ENCODE results near the gene APBA2.

The APBA2 gene

DNA sequence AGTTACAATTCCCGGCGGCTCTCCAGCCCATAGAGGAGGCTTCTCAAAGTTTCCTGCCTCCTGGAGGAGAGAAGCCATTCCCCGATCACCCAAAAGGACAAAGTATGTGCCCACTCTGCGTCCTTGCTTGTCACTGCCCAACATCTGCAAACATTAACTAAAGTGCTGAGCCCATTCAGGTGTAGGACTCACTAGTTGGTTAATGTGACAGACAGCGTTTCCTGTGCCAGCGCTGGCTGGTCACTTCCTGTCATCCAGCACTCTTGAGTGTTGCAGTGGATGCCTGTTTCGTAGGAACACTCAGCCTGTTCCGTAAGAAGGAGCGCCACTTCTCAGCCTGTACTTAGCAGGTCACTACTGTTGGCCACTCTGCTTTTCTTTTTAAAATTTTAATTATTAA is 100.3 kb downstream of the APBA2 start:
- no peak for DNase-seq

DNA sequence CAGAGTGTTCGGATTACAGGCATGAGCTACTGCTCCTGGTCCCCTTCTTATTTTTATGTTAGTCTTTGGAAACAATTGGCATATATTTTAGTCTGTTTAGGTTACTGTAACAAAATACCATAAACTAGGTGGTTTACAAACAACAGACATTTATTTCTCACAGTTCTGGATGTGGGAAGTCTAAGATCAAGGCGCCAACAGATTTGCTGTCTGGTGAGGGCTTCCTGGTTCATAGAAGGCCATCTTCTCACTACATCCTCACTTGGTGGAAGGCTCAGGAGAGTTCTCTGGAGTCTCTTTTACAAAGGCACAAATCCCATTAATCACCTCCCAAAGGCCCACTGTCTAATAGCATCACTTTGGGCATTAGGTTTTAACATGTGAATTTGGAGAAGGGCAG is 101.0 kb downstream of the APBA2 start:
- no peak for DNase-seq

DNA sequence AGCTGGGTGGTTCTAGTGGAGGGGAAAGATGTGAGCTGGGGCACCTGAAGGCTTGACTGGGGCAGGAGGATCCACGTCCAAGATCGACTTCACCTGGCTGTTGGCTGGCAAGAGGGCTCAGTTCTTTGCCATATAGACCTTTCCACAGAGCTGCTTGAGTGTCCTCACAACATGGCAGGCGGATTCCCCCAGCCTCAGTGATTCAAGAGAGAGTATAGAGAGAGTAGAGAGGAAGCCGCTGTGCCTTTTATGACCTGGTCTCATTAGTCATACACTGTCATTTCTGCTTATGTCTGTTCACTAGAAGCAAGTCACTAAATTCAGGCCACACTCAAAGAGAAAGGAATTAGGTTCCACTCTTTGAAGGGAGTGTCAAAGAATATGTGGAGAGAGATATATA is 101.6 kb downstream of the APBA2 start:
- no peak for DNase-seq

DNA sequence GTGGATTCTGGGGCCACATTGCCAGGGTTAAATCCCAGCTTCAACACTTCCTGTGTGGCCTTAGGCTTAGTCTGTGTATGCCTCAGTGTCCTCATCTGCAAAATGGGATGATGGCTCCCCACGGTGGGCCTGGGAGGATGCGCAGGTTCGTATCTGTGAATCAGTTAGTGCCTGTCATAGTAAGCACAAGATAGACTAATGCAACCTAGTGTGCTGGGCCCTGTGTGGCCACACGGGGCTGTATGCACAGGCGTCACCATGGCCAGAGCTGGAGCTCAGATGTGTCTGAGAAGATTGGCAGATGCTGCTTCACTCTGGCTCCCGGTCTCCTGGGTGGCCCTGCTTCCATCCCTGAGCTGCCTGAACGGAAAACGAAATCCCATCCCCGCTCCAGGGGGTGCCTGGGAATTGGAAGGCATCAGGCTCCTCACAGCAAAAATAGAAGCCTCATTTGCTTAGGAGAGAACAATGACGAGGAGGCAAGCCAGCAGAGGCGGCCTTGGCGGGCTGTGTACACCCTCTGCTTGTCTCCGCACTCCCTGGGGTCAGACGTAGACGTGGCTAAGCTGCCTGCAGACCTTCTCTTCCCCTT is 103.6 kb downstream of the APBA2 start:
- no peak for DNase-seq

DNA sequence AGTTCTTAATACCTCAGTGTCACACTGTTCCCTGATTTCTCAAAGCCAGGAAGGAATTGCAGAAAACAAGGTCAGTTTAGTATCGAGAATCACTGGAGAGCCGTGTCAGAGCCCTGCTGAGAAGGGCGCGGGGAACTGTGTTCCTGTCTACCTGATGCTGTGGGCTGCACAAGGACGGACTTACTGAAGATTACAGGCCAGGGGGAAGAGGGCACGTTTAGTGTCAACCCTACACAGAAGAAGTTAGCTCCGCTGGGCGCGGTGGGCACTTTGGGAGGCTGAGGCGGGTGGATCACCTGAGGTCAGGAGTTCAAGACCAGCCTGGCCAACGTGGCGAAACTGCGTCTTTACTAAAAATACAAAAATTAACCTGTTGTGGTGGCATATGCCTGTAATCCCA is 104.1 kb downstream of the APBA2 start:
- DNase-seq, result no peak

DNA sequence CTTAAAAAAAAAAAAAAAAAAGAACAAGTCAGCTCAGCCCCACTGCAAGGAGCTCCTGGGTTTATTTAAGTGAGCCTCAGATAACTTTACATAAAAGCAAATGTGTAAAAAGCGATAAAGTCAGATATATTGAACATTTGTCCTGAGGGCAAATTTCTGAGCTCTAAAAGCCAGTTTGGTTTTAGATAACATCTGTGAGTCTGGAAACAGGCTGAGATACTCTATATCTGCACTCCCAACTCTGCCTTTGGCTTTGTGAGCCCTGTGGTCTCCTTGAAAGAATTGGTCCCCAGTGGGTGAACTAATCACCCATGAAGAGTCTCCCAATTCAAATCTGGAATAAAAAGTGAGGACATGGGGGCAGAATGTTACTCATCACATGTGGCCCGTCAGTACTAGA is 104.6 kb downstream of the APBA2 start:
- DNase-seq, result no peak

DNA sequence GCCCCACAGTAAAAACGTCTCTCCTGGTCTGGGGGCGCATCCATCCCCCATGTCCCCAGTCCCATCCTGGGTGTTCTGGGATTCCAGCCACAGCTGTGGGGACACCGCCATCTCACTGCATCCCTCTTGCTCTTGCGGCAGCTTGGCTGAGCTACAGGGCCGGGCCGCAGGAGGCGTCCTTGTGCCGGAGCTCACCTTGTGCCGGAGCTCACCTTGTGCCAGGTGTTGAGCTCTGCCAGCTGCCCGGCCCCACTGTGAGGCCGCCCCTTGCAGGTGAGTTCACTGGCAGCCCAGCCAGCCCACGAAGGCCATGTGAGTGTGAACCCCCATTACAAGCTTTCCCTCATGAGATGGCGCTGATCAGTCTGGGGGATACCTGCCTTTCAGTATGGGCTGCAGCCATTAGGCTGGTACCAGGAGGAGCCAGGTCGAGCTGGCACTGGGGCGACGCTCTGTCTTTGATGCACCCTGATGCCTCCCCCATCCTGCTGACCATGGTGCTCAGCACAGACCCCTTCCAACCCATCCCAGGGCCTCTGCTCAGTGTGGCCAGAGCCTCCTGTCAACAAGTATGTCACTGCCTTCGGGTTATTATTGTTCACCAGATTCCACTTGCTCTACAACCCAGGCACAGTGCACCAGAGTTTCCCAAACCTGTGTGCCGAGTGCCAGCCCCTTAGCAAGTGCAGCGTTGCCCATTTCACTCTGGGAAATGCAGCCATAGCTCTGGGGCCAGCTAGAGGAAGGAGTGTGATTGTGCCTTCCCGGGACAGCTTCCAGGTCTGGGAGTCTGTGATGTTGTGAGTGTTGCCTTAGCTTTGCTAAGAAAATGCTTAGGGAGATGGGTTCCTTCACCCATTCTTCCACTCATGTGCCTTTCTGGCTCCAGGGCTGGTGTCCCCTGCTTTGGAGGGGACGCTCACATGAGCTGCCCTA is 105.7 kb downstream of the APBA2 start:
- no peak for DNase-seq

DNA sequence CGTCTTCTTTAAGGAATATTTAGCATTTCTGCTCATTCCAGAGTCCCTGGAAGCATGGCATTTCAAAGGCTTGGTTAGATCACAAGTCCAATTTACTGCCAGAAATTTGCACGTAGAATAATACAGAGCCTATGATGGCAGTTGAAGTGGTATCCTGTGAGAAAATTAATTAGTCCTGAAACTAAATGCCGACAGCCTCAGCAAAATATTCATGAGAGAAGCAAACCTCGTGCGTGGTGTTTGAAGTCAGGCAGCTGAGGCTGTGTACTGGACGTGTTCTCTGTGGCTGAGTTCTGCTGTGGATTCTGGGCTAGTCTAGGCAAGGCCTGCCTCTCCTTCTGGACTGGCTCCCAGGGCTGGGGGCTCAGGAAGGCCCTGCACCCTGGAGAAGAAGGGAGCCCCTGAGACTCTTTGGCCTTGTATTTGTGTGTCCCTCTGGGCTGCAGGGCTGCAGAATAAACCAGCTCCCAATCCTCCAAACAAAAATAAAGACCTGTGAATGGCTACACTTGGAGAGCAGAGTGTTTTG is 106.6 kb downstream of the APBA2 start:
- no peak for DNase-seq

DNA sequence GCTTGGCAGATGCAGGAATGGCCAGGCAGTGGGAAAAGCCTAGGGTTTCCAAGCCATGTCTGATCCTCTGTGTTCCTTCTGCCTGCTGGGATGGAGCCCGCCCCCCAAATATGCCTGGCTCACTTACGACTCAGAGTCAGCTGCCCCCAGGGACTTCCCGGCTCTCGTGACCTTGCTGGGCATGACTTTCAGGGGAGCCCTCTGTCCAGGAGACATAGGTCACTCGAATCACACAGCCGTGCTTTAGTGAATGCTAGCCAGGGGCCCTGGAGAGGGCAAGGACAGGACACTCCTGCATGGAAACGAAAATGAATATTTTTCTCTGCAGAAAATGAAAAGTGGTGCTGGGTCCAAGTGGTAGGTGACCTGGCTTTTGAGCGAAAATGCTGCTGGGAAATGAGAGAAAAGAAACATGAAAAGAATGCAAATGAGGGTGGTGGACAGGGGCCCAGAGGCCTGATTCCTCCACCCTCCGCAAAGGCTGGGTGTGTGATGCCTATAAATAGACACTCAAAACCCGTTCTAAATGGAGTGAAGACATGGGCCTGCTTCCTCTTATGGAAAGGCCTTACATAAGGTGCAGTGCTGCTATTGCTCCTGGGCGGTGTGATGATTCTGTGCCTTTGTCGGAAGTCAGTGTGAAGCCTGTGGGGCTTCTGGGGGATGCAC is 107.4 kb downstream of the APBA2 start:
- no peak for DNase-seq

DNA sequence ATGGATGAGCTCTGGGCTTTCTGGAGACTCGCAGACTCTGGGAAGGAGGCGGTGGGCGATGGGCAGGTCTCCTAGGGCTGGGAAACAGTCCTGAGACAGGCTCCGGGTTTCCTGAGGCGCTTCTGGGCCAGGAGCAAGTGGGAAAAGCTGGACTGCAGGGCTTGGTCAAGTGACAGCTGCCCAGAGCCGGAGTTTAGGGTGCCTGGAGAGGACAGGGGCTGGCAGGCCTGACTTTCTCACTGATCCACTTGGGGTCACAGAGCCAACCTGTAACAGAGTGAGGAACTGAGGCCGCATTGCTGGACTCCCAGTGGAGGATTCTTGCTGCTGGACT is 107.9 kb downstream of the APBA2 start:
- DNase-seq, result no peak

DNA sequence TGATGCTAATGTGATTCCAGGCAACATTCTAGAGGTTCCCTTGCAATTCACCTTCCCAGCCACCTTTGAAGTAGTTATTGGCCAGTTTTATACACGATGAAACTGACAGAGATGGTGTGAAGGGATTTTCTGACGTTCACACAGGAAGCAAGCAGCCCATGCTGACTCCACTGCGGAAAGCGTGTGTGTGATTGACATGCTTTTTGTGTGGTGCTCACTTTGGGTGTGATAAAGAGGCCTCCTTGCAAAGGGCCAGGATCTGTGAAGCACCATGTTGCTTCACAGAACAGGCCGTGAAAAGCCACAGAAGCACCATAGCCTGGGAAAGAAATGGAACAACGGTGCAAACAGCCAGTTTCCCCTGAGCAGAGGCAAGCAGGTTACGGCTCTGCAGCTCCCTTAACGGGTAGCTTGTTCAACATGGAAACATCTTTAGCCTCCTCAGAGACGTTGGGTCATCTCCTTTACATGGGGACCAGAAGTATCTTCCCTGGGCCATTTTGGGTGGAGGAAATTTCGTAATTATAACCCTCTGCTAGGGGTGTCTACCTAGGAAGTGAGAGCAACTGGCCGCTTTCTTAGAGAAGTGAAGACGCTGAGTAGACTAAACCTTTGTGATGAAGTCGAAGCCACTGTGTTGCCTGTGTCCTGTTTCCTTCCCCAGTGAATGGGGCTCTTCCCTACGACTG is 108.5 kb downstream of the APBA2 start:
- no peak for DNase-seq

DNA sequence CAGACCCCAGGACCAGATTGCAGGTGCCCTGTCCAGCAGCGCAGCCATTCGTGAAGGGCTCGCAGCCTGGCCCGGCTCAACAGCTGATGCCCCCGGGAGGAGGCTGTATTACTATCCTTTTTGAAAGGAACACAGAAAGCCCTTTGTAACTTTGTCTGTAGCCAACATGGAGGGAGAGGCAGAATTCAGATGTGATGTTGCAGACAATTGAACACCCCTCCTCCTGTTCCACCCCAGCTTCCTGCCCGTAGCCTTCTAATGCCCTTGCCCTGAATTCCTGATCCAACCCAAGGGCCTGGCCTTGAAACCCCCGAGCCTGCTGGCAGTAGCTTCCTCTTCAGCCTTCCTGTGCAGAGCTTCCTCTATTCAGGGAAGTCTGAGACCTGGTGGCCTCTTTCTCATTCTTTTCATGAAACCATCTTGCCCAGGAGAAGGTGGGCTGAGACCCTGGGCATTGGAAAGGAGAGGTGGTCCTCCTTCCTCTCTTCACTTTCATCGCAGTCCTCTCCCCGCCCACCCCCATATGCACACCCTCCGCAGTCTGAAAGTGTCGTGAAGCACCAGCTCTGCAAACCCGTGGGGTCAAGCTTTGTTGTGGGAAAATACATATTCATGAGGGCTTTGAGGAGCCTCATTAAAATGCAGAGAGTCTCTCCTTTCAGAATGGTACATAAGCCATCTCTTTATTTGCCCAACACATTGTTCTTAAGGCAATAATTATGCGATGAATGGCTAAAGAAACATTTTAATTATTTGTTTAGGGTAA is 109.2 kb downstream of the APBA2 start:
- no peak for DNase-seq

DNA sequence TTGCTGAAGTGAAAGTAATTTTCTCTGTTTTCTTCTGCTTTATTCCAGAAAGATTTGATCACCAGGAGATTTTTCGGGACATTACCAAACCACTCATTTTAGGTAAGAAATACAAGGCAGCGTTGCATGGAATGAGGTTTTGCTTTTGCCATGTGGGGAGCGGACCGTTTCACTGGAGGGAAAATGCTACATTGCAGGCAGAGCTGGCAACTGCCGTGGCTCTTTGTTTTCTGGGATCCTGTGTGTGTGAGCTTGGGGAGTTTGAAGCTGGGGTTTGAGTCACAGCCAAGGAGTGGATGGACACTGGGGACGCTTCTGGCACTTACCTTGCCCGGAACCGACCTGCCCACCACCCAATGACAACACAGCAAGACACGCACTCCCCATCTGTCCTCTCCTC is 109.9 kb downstream of the APBA2 start:
- no peak for DNase-seq

DNA sequence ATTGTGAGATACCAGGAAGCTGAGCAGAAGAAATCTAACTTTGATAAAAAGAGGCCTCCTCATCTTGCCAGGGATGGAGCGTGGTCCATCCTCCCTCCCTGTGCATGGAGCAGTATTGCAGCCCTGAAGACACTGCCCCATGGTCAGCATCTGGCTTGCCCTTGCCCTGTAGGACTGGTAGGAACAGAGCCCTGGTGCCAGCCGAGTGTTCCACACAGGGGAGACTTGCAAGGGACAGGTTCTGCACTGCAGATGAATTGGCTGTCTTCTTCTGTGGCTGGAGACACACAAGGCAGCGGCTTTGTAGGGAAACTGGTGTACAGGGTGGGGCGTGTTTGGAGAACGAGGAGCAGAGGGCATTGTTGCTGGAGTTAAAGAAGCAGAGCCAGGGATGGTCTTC is 110.5 kb downstream of the APBA2 start:
- no peak for DNase-seq

DNA sequence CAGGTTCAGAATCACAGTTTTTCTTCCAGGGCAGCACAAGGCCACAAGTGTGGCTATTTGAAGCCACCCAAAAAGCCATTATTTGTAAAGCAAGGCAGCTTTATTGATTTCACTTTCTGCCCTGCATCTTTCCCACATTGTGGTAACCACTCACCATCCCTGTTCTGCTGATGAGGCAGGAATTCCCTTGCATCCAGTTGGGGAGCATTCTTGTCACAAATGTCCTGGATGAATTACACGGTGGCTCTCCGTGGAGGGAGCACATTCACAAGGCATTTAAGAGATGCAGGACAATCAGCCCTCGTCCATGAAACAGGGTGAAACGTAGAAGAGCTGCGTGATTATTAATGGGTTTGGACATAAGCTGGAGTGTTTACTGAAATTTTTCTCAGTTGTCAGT is 111.2 kb downstream of the APBA2 start:
- DNase-seq, result no peak

DNA sequence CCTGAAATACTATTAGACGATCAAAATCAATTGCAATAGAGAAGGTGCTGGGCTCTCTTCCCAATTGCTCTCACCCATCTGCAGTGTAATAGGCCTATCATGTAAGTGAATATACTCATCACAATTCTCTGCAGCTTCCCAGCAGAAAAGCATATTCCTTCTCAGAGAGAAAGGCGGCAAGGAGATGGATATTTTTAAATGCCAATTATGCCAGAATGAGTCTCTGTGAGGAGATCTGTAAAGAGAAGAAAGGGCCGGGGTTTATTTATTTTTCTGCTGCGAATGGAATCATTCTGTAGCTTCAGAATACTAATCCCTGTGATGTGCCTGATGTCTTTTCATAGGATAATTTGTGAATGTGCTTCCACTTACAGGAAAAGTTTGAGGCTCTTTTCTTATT is 112.0 kb downstream of the APBA2 start:
- DNase-seq, result no peak

DNA sequence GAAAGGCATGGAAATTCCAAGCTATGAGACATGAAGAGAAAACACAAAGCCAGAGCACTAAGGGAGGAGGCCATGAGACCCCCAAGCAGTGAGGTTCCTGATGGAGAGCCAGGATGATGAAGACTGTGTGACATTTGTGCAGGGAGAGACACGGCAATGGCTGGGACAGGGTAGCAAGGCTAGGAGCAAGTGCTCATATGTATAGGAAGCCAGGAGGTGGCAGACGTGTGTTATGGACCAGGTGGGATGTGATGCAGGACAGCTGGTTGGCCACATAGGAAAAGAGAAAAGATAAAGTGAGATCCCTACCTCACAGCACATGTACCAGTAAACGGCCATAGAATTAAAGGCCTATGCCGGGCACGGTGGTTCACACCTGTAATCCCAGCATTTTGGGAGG is 112.7 kb downstream of the APBA2 start:
- no peak for DNase-seq

DNA sequence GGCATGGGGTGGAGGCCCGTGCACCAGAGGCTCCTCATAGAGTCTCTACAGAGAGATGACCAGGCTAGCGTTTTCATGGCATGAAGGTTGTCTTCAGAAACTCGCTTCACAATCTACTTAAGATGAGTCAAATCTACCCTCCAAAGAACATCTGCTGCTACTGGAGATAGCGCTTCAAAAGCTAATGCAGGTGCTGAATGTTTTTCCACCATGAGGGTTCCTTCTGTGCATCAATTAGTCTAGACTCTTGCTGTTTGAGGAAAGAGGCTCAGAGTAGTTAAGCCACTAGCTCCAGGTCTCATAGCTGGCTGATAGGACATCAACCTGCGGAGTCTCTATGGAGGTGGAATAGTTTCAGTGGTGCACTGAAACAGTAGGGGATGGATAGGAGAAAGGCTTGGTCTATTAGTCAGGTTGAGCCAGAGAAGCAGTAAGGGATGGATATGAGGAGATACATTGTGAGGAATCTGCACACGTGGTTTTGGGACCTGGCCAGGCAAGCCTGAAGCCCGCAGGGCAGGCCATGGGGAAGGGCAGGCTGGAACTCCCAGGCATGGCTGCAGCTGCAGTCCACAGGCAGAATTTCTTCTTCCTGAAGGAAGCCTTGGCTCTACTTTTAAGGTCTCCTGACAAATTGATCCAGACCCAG is 117.5 kb downstream of the APBA2 start:
- DNase-seq, result no peak

DNA sequence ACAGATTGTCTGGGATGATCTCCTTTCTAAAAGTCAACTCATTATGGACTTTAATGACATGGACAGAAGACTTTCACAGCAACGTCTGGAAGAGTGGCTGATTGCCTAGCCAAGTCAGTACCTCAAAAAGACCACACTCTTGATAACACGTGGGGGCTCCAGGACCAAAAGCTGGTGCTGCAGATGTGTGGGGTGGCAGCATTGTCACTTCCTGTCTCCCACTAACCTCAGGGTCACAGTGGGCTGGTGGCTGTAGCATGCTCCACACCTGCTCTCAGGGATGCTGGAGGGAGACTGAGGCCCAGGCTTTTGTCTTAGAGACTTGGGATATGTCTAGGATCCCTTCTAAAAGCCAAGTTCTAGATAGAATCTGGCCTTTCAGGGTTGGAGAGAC is 118.1 kb downstream of the APBA2 start:
- no peak for DNase-seq

DNA sequence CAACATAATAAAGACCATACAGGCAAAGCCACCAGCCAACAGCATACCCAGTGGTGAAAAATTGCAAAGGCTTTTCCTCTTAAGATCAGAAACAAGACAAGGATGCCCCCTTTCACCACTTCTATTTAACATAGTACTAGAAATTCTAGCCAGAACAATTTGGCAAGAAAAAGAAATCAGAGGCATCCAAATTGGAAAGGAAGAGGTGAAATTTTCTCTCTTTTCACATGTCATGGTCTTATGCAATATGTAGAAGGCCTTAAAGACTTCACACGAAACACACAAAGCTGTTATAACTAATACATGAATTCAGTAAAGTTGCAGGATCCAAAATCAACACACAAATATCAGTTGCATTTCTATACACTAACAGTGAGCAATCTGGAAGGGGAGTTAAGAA is 120.2 kb downstream of the APBA2 start:
- no peak for DNase-seq

DNA sequence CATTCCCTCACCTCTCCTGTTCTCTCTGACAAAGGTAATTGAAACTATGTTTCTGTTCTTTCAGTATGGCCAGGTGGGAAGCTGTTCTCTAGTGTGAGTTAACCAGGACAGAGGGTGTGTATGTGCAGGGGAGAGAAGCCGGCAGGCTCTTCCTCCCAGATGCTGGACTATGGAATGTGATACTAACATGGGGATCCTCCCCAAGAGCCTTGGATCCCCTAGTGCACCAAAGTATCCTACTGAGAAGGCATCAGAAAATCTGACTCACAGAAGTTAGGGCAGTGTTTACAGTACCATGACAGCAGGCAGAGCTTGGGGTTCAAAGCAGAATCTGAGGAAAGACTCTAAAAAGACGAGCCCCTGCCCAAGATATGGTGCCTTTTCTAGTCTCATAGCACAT is 123.1 kb downstream of the APBA2 start:
- no peak for DNase-seq

DNA sequence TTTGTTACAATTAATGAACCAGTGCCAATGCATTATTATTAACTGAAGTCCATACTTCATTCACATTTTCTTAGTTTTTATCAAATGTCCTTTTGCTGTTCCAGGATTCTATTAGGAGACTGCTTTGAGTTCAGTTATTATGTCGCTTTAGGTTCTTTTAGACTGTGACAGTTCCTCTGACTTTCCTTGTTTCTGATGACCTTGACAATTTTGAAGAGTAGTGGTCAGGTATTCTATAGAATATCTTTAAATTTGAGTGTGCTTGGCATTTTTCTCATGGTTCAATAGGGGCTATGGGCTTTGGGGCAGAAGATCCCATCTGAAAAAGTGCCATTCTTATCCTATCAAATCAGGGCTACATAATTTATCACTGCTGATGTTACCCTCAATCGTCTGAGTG is 126.3 kb downstream of the APBA2 start:
- DNase-seq, result no peak

Data from left hindlimb (tissue), 1 donor.